ENCODE data around the gene SON. TPM values are rescaled to one million over a fixed set of nuclear protein-coding genes. Genes with fewer than 3 reads are reported as not detected.
A peak's percentile ranks its signal among the peaks of the same experiment; 100 is the strongest.

The SON gene
- total and polyA plus RNA-seq, 2 of the 13 experiments (the other 11 are each of a cell fraction or from before 2014, with no cell fraction given): 61.3 to 78.3 TPM

- TF ChIP-seq ZNF503 (CRISPR knock-in tag; IDR thresholded peaks at IDR 0.05): peak; percentile 76; the same call in 1 of the 2 replicates
- TF ChIP-seq, protein P1, sequence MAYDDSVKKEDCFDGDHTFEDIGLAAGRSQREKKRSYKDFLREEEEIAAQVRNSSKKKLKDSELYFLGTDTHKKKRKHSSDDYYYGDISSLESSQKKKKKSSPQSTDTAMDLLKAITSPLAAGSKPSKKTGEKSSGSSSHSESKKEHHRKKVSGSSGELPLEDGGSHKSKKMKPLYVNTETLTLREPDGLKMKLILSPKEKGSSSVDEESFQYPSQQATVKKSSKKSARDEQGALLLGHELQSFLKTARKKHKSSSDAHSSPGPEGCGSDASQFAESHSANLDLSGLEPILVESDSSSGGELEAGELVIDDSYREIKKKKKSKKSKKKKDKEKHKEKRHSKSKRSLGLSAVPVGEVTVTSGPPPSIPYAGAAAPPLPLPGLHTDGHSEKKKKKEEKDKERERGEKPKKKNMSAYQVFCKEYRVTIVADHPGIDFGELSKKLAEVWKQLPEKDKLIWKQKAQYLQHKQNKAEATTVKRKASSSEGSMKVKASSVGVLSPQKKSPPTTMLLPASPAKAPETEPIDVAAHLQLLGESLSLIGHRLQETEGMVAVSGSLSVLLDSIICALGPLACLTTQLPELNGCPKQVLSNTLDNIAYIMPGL (CRISPR knock-in tag; IDR thresholded peaks at IDR 0.05; ENCODE audit: borderline replicate concordance in 1 of 2, low read depth in 1 of 2): peak in 1 of 2 experiments; percentile 66; a peak in 1 of 4 replicates
- peak; percentile 80; the same call in 1 of the 2 replicates for TF ChIP-seq ZBTB20 (CRISPR knock-in tag; IDR thresholded peaks at IDR 0.05; ENCODE audit: borderline replicate concordance, low read depth)
- 0 out of 2 replicates have a peak, but pooled peaks have one; percentile 46 for TF ChIP-seq NCOA1 (CRISPR knock-in tag; IDR thresholded peaks at IDR 0.05)
- peak; percentile 31; the same call in 1 of the 2 replicates for TF ChIP-seq POGZ (CRISPR knock-in tag; IDR thresholded peaks at IDR 0.05)
- TF ChIP-seq TBX3 (IDR thresholded peaks at IDR 0.05; ENCODE audit: borderline replicate concordance): peak; percentile 79; the same call in 1 of the 2 replicates
- TF ChIP-seq FOXP1 (IDR thresholded peaks at IDR 0.05): peak; percentile 58; the same call in 1 of the 2 replicates
- peak; percentile 77 for TF ChIP-seq FOXP1 (CRISPR knock-in tag; IDR thresholded peaks at IDR 0.05)
- TF ChIP-seq SIX4 (CRISPR knock-in tag; IDR thresholded peaks at IDR 0.05): peak; percentile 70; the same call in 1 of the 2 replicates
- peak; percentile 46; the same call in 1 of the 2 replicates for TF ChIP-seq ATF1 (CRISPR knock-in tag; IDR thresholded peaks at IDR 0.05)
- TF ChIP-seq ZNF644 (CRISPR knock-in tag; IDR thresholded peaks at IDR 0.05; ENCODE audit: low read depth): peak; percentile 80
- TF ChIP-seq CHD4 (IDR thresholded peaks at IDR 0.05; ENCODE audit: borderline replicate concordance, low read length): peak; percentile 54; the same call in 1 of the 2 replicates
- TF ChIP-seq LCORL (IDR thresholded peaks at IDR 0.05): peak; percentile 65; the same call in 1 of the 2 replicates
- peak; percentile 80 for TF ChIP-seq LCORL (CRISPR knock-in tag; IDR thresholded peaks at IDR 0.05)
- TF ChIP-seq, protein P2, sequence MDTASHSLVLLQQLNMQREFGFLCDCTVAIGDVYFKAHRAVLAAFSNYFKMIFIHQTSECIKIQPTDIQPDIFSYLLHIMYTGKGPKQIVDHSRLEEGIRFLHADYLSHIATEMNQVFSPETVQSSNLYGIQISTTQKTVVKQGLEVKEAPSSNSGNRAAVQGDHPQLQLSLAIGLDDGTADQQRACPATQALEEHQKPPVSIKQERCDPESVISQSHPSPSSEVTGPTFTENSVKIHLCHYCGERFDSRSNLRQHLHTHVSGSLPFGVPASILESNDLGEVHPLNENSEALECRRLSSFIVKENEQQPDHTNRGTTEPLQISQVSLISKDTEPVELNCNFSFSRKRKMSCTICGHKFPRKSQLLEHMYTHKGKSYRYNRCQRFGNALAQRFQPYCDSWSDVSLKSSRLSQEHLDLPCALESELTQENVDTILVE (CRISPR knock-in tag; IDR thresholded peaks at IDR 0.05): peak; percentile 88; the same call in 1 of the 2 replicates
- TF ChIP-seq GATAD1 (CRISPR knock-in tag; IDR thresholded peaks at IDR 0.05): peak; percentile 63; the same call in 1 of the 2 replicates
- peak; percentile 51; the same call in 1 of the 2 replicates for TF ChIP-seq ZMYM4 (CRISPR knock-in tag; IDR thresholded peaks at IDR 0.05)
- TF ChIP-seq, protein P3, sequence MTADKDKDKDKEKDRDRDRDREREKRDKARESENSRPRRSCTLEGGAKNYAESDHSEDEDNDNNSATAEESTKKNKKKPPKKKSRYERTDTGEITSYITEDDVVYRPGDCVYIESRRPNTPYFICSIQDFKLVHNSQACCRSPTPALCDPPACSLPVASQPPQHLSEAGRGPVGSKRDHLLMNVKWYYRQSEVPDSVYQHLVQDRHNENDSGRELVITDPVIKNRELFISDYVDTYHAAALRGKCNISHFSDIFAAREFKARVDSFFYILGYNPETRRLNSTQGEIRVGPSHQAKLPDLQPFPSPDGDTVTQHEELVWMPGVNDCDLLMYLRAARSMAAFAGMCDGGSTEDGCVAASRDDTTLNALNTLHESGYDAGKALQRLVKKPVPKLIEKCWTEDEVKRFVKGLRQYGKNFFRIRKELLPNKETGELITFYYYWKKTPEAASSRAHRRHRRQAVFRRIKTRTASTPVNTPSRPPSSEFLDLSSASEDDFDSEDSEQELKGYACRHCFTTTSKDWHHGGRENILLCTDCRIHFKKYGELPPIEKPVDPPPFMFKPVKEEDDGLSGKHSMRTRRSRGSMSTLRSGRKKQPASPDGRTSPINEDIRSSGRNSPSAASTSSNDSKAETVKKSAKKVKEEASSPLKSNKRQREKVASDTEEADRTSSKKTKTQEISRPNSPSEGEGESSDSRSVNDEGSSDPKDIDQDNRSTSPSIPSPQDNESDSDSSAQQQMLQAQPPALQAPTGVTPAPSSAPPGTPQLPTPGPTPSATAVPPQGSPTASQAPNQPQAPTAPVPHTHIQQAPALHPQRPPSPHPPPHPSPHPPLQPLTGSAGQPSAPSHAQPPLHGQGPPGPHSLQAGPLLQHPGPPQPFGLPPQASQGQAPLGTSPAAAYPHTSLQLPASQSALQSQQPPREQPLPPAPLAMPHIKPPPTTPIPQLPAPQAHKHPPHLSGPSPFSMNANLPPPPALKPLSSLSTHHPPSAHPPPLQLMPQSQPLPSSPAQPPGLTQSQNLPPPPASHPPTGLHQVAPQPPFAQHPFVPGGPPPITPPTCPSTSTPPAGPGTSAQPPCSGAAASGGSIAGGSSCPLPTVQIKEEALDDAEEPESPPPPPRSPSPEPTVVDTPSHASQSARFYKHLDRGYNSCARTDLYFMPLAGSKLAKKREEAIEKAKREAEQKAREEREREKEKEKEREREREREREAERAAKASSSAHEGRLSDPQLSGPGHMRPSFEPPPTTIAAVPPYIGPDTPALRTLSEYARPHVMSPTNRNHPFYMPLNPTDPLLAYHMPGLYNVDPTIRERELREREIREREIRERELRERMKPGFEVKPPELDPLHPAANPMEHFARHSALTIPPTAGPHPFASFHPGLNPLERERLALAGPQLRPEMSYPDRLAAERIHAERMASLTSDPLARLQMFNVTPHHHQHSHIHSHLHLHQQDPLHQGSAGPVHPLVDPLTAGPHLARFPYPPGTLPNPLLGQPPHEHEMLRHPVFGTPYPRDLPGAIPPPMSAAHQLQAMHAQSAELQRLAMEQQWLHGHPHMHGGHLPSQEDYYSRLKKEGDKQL (CRISPR knock-in tag; IDR thresholded peaks at IDR 0.05; ENCODE audit: low read depth): peak; percentile 80; the same call in 1 of the 2 replicates
- peak; percentile 60; the same call in 1 of the 2 replicates for TF ChIP-seq NFIC (IDR thresholded peaks at IDR 0.05; ENCODE audit: low read length)
- peak; percentile 74; the same call in 1 of the 2 replicates for TF ChIP-seq MIER3 (CRISPR knock-in tag; IDR thresholded peaks at IDR 0.05; ENCODE audit: borderline replicate concordance)
- peak; percentile 84 for TF ChIP-seq NFKBIZ (CRISPR knock-in tag; IDR thresholded peaks at IDR 0.05)
- peak; percentile 67; the same call in 1 of the 2 replicates for TF ChIP-seq SIX1 (CRISPR knock-in tag; IDR thresholded peaks at IDR 0.05; ENCODE audit: borderline replicate concordance)
Measured at GRCh38 chr21:33576741-33577141, 33.9 kb downstream of the SON start (continued).

Data from HepG2 (cell line).